Thyroid gland (tissue), 4 donors: Measurements from ENCODE around the gene FHIP2A. TPM values are rescaled to one million over a fixed set of nuclear protein-coding genes. Genes with fewer than 3 reads are reported as not detected.
"Not testable (repeated sequence)": the region's sequence is repeated elsewhere in the genome, so short reads cannot be mapped to it uniquely, and the experiment has no call there.

ENCODE experiments used
- DNase-seq, 2 donors: peaks; one replicate each; pipeline ENCODE4 v3.0.0-alpha.2; 2019
- H3K27ac ChIP-seq, 3 donors: fragments of 200-600 bp; sonication (generic); 1 replicate in 2 of 3; 2 replicates in 1 of 3; pipeline ENCODE4 v1.5.1; 2016 to 2019; ENCODE audit warnings: mild to moderate bottlenecking in 1 of 3, moderate library complexity in 1 of 3
- H3K27me3 ChIP-seq: fragments of 200-600 bp; sonication (generic); one replicate; pipeline ENCODE4 v1.5.1; 2019
- H3K36me3 ChIP-seq, 2 donors: fragments of 200-600 bp; sonication (generic); one replicate each; pipeline ENCODE4 v1.5.1; 2016 to 2019
- H3K4me1 ChIP-seq, 2 donors: fragments of 200-600 bp; sonication (generic); one replicate each; pipeline ENCODE4 v1.5.1; 2017 to 2019
- H3K4me3 ChIP-seq, 3 donors: fragments of 200-600 bp; sonication (generic); replicated peaks in 1 of 3; 1 replicate in 2 of 3; 2 replicates in 1 of 3; pipeline ENCODE4 v1.5.1; 2016; ENCODE audit warnings: mild to moderate bottlenecking in 1 of 3
- H3K9me3 ChIP-seq: fragments of 200-600 bp; sonication (generic); one replicate; pipeline ENCODE4 v1.5.1; 2017
- POLR2A ChIP-seq, 2 donors: fragments of 450-650 bp; IDR thresholded peaks; one replicate each; pipeline ENCODE4 v1.6.1; 2017; ENCODE audit warnings: antibody characterized with exemption in 2 of 2, mild to moderate bottlenecking in 2 of 2, moderate library complexity in 1 of 2
- WGBS, 2 donors: methylation state at CpG; one replicate each; pipeline ENCODE4 v1.1.5; 2017; 5-methylcytosine and 5-hydroxymethylcytosine counted together
- intact Hi-C: fragments of 100-400 bp; cut with DNase I; formaldehyde crosslinking; loops from one replicate; pipeline ENCODE4 v1.15.1; 2023
- total RNA-seq, 4 donors: library from RNA; depleted of rRNA; stranded (reverse); fragments of >200 nt; gene quantifications; one replicate each; pipeline ENCODE4 v1.2.3, GENCODE V29; 2016
- TF ChIP-seq, protein P1 (sequence below), 6 experiments: fragments of 200-600 bp in 3 of 6; fragments of 450-650 bp in 3 of 6; sonication (generic) in 3 of 6; IDR thresholded peaks; one replicate each; pipeline ENCODE4 v1.5.1; 2016 to 2019; ENCODE audit warnings: antibody characterized with exemption in 6 of 6, mild to moderate bottlenecking in 2 of 6, inconsistent platforms in 1 of 6, moderate library complexity in 1 of 6

The FHIP2A gene
- total RNA-seq, 4 donors from 2014 or later: 37.8 to 52.3 (median 43.1) TPM

DNA sequence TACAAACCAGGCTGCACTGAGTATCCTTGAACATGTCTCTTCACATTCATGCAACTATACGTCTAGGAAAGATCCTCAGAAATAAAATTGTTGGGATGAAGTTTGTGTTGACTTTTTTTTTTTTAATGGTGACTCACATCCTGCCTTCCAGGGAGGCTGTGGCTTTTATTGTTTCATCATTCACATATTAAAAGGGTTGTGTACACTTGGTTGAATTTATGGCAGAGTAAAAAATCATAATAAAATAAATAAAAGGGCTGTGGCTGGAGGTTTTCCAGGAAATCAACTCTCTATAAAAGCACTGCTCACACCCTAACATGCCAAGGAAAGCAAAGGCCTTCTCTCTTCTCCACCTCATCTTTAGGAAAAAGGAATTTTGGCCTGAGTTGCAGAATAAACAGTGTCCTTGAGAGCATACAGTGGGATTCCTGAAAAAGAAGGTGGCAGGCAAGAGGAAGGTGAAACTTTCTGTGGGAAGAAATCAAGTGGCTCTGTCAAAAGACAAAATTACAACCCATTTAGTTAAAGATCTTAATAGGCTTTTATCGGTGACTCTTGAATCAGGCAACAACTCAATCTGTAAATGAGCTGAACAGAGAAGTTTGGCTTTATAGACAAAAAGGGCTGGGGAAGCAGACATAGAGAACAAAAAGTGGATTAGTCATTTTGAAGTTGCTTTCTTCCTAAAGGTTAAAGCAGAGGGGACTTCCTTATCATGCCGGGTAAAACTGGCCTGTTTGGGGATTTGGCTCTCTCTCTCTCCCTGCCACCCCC, 41.6 kb upstream of the FHIP2A start:
- H3K4me3 ChIP-seq: no peak overlapping the region
- peak overlapping the region; percentile 62 to 75 (median 63) for H3K27ac ChIP-seq
- peaks cover 9 to 17% of the 10 kb centered on the region in 2 donors for H3K4me1 ChIP-seq
- no peaks in the 10 kb centered on the region for H3K27me3 ChIP-seq
- intact Hi-C loops: loop anchor here (10.0 kb wide), 1 partner anchor 75 kb away; no protein-coding TSS in a partner anchor
- 44% methylated on average over 3 of the region's 3 CpGs for WGBS, 2 donors
- DNase-seq: no peak
- no peaks in the 10 kb centered on the region for H3K9me3 ChIP-seq
- H3K36me3 ChIP-seq: no peaks in the 10 kb centered on the region
- TF ChIP-seq, protein P1, sequence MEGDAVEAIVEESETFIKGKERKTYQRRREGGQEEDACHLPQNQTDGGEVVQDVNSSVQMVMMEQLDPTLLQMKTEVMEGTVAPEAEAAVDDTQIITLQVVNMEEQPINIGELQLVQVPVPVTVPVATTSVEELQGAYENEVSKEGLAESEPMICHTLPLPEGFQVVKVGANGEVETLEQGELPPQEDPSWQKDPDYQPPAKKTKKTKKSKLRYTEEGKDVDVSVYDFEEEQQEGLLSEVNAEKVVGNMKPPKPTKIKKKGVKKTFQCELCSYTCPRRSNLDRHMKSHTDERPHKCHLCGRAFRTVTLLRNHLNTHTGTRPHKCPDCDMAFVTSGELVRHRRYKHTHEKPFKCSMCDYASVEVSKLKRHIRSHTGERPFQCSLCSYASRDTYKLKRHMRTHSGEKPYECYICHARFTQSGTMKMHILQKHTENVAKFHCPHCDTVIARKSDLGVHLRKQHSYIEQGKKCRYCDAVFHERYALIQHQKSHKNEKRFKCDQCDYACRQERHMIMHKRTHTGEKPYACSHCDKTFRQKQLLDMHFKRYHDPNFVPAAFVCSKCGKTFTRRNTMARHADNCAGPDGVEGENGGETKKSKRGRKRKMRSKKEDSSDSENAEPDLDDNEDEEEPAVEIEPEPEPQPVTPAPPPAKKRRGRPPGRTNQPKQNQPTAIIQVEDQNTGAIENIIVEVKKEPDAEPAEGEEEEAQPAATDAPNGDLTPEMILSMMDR (IDR thresholded peaks at IDR 0.05): no peak
- no peak for TF ChIP-seq POLR2A (IDR thresholded peaks at IDR 0.05)

DNA sequence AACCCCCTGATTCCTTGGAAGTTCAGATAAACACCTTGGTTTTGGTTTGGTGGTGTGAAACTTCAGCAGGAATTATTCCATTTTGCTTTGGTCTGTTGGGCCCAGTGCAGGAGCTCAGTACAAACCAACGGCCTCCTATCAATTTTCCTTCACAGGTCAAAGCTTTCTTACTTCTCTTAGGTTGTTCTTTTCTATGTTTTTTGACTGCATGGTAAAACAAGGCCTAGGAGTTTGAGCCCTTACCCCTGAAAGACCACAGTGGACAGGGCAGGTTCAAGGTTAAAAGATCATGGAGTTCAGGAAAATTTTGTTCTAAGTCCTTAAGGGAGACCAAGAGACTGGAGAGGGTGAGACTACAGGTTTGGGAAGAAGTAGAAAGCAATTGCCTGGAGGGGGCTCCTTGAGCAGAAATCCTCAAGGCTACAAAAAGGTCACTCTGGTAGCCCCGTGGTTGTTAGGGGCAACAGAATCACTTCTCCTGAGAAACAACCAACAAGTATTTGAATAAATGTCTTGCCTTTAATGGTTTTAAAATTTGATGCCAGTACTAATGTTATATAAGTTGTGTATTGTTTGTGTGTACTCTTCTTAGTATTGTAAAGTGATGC, 40.9 kb upstream of the FHIP2A start:
- Histone ChIP-seq H3K27ac (peak overlapping the region; percentile 62 to 75 (median 63)), H3K4me1 (peaks cover 9 to 17% of the 10 kb centered on the region in 2 donors), H3K27me3 (no peaks in the 10 kb centered on the region), H3K36me3 (no peaks in the 10 kb centered on the region), H3K9me3 (no peaks in the 10 kb centered on the region), H3K4me3 (no peak overlapping the region)
- no peak for DNase-seq
- TF ChIP-seq, protein P1 (IDR thresholded peaks at IDR 0.05): no peak
- TF ChIP-seq POLR2A (IDR thresholded peaks at IDR 0.05): no peak
- 59 to 60% methylated on average over 2 of the region's 2 CpGs for WGBS, 2 donors
- intact Hi-C loops: loop anchor here (10.0 kb wide), 1 partner anchor 76 kb away; no protein-coding TSS in a partner anchor

DNA sequence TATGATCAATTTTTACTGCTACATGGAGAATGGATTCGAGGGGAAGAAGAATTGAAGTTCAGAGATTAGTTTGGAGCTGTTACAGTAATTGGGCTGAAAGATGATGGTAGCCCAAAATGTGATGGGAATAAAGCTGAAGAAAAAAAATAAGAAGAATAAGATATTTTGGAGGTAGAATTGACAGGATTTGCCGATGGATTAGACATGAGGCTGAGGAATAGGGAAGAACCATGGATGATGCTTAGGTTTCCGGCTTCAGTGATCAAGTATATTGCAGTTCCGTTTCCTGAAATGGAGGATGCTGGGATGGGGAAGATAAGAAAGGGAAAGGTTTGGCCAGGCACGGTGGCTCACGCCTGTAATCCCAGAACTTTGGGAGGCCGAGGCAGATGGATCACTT, 38.9 kb upstream of the FHIP2A start:
- no peaks in the 10 kb centered on the region for H3K9me3 ChIP-seq
- H3K4me1 ChIP-seq: peaks cover 9 to 17% of the 10 kb centered on the region in 2 donors
- DNase-seq: no peak
- H3K4me3 ChIP-seq: no peak overlapping the region
- no peak overlapping the region for H3K27ac ChIP-seq
- no peaks in the 10 kb centered on the region for H3K36me3 ChIP-seq
- TF ChIP-seq POLR2A (IDR thresholded peaks at IDR 0.05): no peak
- TF ChIP-seq, protein P1 (IDR thresholded peaks at IDR 0.05): no peak
- H3K27me3 ChIP-seq: no peaks in the 10 kb centered on the region
- intact Hi-C loops: loop anchor here (10.0 kb wide), 1 partner anchor 78 kb away; no protein-coding TSS in a partner anchor
- 93 to 96% methylated on average over 7 of the region's 7 CpGs for WGBS, 2 donors

DNA sequence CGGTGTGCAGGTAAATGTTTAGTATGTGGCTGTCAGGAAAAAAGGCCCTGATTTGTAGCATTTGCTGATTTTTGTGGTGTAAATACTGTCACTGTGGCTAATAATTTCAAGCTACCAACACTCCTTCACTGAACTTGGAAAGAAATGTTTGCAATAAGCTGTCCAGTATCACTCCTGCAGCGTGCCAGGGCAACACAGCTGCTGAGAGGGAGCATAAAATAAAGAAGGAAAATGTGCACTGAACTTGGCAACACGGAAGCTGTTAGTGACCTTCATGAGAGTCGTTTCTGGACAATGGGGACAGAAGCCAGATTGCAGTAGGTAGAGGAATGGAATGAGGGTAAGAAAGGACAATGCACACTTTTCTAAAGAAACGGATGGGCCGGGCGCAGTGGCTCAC, 37.9 kb upstream of the FHIP2A start:
- no peak overlapping the region for H3K4me3 ChIP-seq
- H3K27me3 ChIP-seq: no peaks in the 10 kb centered on the region
- H3K9me3 ChIP-seq: no peaks in the 10 kb centered on the region
- 86 to 87% methylated on average over 7 of the region's 7 CpGs for whole genome bisulfite sequencing, 2 donors
- no peaks in the 10 kb centered on the region for H3K36me3 ChIP-seq
- no peak overlapping the region for H3K27ac ChIP-seq
- intact Hi-C loops: loop anchor here (10.0 kb wide), 1 partner anchor 79 kb away; no protein-coding TSS in a partner anchor
- DNase-seq: no peak
- H3K4me1 ChIP-seq: peaks cover 9 to 17% of the 10 kb centered on the region in 2 donors
- TF ChIP-seq, protein P1 (IDR thresholded peaks at IDR 0.05): no peak
- no peak for TF ChIP-seq POLR2A (IDR thresholded peaks at IDR 0.05)

DNA sequence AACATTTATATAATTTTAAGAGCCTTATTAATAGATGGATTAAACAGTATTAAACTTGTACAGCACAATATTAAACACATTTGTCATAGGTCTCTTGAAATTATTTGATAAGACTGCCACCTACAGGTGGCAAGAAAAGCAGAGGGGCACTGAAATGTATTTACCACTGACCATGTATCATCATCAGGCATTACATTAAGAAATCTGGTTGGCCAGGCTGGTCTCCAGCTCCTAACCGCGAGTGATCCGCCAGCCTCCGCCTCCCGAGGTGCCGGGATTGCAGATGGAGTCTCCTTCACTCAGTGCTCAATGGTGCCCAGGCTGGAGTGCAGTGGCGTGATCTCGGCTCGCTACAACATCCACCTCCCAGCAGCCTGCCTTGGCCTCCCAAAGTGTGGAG, 35.1 kb upstream of the FHIP2A start:
- TF ChIP-seq, protein P1 (IDR thresholded peaks at IDR 0.05): peak; percentile 50 to 77 (median 66)
- H3K27me3 ChIP-seq, H3K4me1 ChIP-seq, DNase-seq, H3K9me3 ChIP-seq, H3K4me3 ChIP-seq, H3K36me3 ChIP-seq, H3K27ac ChIP-seq: not testable (repeated sequence)
- WGBS, 2 donors: 60 to 67% methylated on average over 6 to 9 of the region's 9 CpGs
- intact Hi-C loops: loop anchor here (10.0 kb wide), 1 partner anchor 82 kb away; no protein-coding TSS in a partner anchor

DNA sequence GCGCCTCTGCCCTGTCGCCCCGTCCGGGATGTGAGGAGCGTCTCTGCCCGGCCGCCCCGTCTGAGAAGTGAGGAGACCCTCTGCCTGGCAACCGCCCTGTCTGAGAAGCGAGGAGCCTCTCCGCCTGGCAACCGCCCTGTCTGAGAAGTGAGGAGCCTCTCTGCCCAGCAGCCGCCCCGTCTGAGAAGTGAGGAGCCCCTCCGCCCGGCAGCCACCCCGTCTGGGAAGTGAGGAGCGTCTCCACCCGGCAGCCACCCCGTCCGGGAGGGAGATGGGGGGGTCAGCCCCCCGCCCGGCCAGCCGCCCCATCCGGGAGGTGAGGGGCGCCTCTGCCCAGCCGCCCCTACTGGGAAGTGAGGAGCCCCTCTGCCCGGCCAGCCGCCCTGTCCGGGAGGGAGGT, 34.4 kb upstream of the FHIP2A start:
- H3K27ac ChIP-seq, DNase-seq, H3K4me3 ChIP-seq, H3K9me3 ChIP-seq, H3K4me1 ChIP-seq, H3K27me3 ChIP-seq, H3K36me3 ChIP-seq: not testable (repeated sequence)
- intact Hi-C loops: loop anchor here (10.0 kb wide), 1 partner anchor 82 kb away; no protein-coding TSS in a partner anchor
- WGBS, 2 donors: no CpG with 5 or more reads among the region's 30 CpGs
